Gastroesophageal sphincter (tissue), 3 donors: Measurements from ENCODE around the gene OR6X1.

Experiments
- EP300 ChIP-seq: sonication (generic); formaldehyde crosslinking; IDR thresholded peaks from one replicate; pipeline ENCODE4 v1.6.1; 2017; ENCODE audit warnings: antibody characterized with exemption, mild to moderate bottlenecking
- POLR2A ChIP-seq, 2 donors: fragments of 450-650 bp; IDR thresholded peaks; one replicate each; pipeline ENCODE4 v1.6.1; 2017; ENCODE audit warnings: antibody characterized with exemption in 2 of 2, mild to moderate bottlenecking in 2 of 2, moderate library complexity in 1 of 2
- POLR2AphosphoS5 ChIP-seq: sonication (generic); formaldehyde crosslinking; IDR thresholded peaks from one replicate; pipeline ENCODE4 v1.6.1; 2017; ENCODE audit warnings: antibody characterized with exemption
- TF ChIP-seq, protein P1 (sequence below), 4 experiments: fragments of 200-600 bp in 2 of 4; fragments of 450-650 bp in 2 of 4; sonication (generic) in 1 of 4; IDR thresholded peaks; one replicate each; pipeline ENCODE4 v1.5.1; 2017 to 2019; ENCODE audit warnings: antibody characterized with exemption in 4 of 4, mild to moderate bottlenecking in 2 of 4, moderate library complexity in 2 of 4

DNA sequence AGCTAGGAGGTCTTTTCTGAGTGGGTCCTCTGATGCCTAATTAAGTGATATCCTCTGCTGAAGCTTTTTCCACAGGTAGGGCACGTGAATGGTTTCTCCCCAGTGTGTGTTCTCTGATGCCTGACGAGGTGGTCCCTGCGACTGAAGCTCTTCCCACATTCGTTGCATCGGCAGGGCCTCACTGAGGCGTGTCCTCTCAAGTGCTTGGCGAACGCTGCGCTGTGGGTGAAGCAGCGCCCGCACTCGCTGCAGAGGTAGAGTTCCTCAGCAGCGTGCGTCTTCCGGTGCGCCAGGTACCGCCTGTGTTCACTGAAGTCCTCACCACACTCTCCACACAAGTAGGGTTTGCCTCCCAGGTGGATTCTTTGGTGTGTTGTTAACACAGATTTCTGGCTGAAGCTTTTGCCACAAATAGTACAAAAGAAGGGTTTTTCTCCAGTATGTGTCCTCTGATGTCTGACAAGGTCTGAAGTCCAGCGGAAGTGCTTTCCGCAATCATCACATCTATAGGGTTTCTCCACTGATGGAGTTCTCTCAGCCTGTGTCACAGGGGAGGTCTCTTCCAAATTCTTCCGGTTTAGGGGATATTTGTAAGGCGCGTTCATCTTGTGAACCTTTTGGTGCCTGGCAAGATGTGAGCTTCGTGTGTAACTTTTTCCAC is 28.2 kb downstream of the OR6X1 start:
- TF ChIP-seq, protein P1, sequence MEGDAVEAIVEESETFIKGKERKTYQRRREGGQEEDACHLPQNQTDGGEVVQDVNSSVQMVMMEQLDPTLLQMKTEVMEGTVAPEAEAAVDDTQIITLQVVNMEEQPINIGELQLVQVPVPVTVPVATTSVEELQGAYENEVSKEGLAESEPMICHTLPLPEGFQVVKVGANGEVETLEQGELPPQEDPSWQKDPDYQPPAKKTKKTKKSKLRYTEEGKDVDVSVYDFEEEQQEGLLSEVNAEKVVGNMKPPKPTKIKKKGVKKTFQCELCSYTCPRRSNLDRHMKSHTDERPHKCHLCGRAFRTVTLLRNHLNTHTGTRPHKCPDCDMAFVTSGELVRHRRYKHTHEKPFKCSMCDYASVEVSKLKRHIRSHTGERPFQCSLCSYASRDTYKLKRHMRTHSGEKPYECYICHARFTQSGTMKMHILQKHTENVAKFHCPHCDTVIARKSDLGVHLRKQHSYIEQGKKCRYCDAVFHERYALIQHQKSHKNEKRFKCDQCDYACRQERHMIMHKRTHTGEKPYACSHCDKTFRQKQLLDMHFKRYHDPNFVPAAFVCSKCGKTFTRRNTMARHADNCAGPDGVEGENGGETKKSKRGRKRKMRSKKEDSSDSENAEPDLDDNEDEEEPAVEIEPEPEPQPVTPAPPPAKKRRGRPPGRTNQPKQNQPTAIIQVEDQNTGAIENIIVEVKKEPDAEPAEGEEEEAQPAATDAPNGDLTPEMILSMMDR (IDR thresholded peaks at IDR 0.05) = no peak
- no peak for TF ChIP-seq POLR2A (IDR thresholded peaks at IDR 0.05)
- no peak for TF ChIP-seq POLR2AphosphoS5
- no peak for TF ChIP-seq EP300
